ENCODE measurements around the gene MVB12B. TPM values are rescaled to one million over a fixed set of nuclear protein-coding genes. Genes with fewer than 3 reads are reported as not detected.

MVB12B gene
- total RNA-seq, 1 donor from 2014 or later: 18.4 TPM

- DNase-seq: no peak
Observed at GRCh38 chr9:126331964-126332748, 5.5 kb downstream of the MVB12B start.

DNA sequence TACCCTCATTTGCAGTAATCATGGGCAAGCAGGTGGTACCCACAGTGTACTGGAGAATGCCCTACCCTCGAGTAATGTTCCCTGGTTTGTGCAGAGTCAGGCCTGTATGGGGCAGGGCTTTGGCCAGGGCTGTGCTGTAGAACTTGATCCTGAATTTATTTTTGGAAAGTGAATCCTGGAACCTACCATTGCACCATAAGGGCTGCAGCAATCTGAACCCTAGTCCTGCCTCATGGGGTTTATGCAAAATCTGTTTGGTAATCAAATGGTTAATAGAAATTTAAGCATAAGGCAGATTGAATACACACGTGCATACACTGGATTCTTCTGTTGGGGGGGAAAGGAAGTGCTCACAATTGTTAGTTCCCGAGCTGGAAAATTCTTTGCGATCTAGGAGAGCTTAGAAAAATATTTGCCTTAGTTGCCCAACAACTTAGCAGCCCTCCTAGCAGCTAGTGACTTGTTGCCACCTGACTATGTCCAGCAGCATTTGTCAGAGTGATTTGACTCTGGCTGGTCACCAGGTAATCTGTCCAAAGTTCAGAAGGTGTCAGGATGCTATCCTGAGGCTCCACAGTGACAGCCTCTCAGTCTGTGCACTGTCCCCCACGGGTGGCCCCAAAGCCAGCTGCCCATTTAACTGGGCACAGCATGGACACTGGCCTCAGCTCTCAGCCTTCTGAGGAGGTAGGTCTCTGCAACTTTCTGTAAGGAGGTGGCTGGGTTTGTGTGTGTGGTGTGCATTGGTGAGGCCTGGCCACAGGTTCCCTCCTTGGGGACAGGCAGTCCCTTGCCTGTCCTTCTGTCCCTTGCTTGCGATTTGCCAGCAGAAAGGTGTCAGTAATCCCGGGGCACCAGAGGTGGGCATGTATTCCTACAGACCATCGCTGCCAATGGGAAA lies 8.3 kb downstream of the MVB12B start:
- DNase-seq: peak; percentile 91

DNA sequence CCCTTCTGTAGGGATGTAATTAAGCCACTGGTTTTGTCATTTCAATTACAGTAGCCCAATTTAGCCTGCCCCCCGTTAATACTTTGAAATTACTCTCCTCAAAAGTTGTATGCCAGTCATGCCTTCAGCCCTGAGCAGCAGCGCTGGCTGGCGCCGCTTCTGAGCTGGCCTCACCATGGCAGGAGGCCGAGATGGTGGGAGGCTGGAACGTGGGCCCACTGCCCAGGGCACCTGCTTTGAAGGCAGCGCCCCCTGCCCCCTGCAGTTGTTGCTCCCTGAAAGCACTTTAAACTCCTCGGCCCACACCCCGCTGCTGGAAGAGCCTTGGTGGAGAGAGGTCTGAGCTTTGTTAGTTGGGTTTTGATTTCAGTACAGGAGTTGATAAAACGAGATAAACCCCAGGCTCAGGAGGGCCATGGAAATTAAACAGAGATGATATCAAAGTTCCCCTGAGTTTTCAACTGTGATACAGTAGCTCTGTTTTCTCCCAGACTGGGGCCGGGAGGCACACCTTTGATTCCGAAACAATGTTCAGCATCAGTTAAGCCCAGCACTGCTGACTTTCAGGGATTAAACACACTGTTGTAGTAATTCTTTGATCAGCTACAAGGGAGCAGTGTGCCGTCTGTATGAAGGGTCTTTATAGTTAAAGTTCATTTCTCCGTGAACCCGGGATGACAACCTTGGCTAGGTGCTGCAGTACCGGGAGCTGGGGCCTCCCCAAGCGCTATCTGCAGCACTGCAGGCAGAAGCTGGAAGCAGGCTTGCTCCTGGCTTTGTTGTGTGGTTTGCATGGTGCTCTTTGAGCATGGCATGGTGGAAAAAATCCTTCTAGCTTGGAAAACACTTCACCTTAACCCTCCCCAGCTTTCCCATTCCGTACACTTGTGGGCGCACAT lies 9.5 kb downstream of the MVB12B start:
- peak; percentile 52 for DNase-seq

- DNase-seq: no peak
Observed at GRCh38 chr9:126336736-126337325, 10.2 kb downstream of the MVB12B start.

- DNase-seq: peak; percentile 27
Observed at GRCh38 chr9:126337729-126338372, 11.2 kb downstream of the MVB12B start.

GRCh38 chr9:126338945-126339344 lies 12.3 kb downstream of the MVB12B start:
- peak; percentile 52 for DNase-seq

DNA sequence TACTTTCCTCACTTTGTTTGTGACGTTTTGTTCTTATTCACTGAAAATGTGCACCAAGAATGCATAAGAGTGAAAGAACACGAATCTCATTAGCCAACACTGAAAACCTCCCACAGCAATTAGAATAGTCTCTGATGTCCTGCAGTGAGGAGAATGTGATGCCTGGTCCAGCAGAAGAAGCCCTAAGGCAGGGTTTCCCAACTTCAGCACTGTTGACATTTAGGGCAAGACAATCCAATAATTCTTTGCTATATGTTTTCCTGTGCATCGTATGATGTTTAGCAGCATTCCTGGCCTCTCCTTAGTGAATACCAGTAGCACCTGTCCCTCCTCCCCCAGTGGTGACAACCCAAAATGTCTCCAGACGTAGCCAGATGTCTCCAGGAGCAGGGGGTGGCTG lies 14.8 kb downstream of the MVB12B start:
- DNase-seq: no peak

- no peak for DNase-seq
Observed at GRCh38 chr9:126341902-126342301, 15.3 kb downstream of the MVB12B start.

DNA sequence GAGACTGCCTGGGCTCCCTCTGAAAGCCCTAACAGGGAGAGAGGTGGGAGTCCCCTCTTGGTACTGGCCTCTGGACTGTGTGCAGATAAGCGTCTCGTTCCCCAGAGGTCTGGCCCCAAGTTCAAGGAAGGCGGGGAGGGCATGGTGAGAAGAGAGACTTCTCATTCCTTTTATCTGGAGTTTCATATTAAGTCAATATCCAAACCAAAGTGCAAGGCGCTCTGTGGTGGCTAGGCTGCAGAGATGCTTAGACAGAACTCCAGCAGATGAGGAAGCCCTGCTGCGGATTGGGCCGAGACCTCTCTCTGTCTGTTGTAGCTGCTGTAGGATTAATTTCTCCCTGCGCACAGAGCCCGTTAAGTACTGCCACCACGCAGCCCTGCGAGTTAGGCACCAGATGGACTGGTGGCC lies 16.0 kb downstream of the MVB12B start:
- no peak for DNase-seq

DNA sequence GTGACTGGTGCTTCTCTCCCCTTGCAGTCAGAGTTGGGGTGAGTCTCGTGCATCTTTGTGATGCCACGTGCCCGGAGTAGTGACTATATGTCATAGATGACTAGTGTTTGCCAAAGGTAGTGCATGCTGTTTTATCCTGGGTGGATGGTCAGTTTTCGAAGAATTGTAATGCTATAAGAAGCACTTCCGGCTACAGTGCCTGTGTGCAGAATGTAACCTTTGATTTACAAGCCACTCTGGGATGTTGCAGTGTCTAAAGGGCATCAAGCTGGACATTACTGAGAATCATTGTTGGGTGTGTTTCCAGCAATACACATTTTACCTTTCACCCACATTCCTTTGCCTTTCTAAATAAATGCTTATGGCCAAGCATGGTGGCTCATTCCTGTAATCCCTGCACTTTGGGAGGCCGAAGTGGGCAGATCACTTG lies 16.7 kb downstream of the MVB12B start:
- no peak for DNase-seq

DNA sequence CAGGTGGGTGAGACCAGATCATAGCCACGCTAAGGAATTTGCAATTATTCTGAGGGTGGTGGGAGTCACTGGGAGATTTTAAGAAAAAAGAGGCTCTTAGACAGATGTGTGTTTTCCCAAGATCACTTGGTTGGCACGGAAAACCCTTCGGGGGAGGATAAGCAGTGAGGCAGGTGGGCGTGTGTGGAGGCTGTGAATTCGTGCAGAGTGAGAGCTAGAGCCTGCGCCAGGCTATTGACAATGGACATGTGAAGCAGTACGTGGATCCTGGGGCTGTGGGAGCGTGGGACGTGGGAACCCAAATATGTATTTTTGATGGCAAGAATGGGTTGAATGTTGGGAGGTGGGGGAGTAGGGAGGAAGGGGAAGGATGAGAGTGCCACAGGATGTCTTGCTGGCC lies 19.4 kb downstream of the MVB12B start:
- no peak for DNase-seq

- no peak for DNase-seq
Observed at GRCh38 chr9:126347093-126347492, 20.5 kb downstream of the MVB12B start.

DNA sequence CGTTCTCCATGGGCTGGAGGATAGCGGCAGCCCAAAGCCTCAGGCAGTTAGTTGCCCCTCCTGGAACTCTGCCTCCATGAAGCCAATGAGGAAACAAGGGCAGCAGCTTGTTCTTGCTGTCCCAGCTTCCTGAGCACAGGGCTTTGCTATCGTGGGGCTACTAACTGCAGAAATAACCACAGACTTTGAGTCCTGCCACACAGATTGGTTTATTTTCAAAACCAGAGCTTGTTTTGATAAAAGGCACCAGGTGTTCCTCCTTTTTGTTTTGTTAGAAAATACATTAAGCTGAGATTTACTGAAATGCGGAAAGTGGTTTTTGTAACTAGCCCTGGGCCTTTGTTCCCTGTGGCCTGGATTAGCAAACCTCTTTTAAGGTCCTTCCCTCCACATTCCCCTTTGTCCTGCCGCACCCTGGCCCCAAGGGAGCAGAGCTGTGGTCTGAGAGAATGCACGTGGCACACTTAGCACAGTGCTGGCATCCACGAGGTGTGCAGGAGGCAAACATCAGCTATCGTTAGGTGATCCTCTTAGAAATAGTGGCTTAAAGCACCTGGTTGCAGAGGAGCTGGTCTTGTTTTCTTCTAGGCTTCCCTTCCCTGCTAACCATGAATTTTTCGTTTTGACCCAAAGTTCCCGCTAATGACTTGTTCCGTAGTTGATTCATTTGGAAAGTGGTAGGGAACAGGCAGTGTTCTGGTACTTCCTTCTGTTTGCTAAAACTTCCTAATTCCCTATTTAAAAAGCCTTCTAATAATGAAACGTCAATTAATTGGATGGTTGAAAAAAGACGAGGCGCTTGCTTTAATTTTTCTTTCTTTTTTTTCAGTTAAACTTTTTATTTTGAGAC lies 21.5 kb downstream of the MVB12B start:
- DNase-seq: no peak

DNA sequence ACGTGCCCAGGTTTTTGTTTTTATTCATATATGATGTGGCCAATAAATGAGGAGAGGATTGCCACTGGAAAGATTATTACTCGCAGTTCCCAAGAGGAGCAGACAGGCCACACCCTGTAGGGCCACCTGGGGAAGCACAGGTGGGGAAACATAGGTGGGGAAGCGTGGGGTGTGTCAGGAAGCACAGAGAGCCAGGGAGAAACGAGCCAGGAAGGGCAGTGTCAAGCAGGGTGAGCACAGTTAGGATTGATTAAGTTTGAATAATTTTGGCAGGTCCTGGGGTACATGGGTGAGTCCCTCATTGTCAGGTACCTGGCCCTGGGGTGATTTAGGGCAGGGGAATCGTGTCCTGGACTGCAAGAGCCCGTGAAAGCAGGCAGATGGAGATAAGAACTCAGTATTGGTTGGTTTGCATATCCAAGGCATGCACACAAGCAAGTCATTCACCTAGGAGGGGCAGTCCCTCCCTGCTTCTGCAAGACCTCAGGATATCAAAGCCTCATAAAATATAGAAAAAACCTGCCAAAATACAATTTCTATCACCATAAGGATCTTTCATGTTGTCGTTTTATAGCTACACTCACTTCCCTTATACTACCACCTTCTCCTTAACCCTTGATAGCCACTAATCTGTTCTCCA lies 22.4 kb downstream of the MVB12B start:
- DNase-seq: no peak

DNA sequence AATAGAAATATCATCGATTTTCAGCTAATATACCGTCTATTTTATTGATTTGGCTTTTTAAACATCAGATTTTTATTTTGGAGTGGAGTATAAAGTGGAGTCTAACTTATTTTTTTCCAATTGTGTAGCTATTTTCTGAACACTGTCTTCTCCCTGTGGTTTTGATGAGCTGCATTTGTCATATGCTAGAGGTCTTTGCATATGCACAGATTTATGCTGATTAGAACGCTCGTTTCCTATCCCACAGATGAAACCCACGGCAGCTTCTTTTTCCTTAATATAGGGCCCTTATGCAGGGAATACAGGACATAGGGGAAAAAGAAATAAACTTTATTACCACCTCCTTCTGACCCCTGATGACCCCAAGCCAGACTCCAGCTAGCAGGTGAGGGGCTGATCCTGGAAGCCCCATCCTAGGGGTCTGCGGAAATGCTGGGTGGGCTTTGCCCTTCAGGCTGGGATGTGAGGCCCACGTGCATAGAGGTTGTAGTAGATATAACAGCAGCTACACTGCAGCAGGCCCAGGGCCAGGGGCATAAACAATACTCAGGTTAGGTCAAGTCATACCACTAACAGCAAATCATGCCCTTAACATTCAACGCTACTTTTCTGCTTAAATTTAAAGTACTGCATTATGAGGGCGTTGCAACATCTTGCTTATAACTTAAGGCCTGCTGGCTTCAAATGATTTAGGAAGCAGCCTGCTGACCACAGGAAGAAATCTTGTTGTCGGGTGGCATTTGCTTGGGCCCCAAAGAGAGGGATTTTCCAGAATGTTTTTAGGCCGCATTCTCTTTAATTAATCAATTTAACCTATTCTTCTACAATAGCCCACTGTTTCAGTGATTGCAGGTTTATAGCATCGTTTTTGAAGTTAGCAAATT lies 28.5 kb downstream of the MVB12B start:
- no peak for DNase-seq

DNA sequence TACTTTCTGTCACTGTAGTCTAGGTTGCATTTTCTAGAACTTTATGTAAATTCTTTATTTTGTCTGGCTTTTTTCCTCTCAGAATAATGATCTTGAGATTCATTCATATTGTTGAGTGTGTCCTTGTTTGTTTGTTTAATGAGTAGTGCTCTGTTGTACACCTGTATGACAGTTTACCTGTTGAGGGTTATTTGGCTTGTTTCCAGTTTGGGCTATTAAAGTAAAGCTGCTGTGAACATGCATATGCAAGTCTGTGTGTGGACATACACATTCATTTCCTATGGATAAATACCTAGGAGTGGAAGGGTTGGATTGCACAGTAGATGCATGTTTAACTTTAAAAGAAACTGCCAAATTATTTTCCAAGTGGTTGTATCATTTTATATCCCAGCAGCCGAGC lies 30.4 kb downstream of the MVB12B start:
- DNase-seq: no peak

GRCh38 chr9:126360073-126360472 lies 33.4 kb downstream of the MVB12B start:
- DNase-seq: no peak

- no peak for DNase-seq
Observed at GRCh38 chr9:126361810-126362238, 35.2 kb downstream of the MVB12B start.

GRCh38 chr9:126363250-126363649 lies 36.6 kb downstream of the MVB12B start:
- DNase-seq: no peak

All from dermis blood vessel endothelial cell (primary cell).